HepG2 (cell line): Measurements from ENCODE around the gene NPSR1. TPM values are rescaled to one million over a fixed set of nuclear protein-coding genes. Genes with fewer than 3 reads are reported as not detected.
A peak's percentile ranks its signal among the peaks of the same experiment; 100 is the strongest.

ENCODE experiments used
- CBFB ChIP-seq: sonication (generic); formaldehyde crosslinking; IDR thresholded peaks from 2 replicates; pipeline ENCODE4 v1.4.0; 2020; ENCODE audit warnings: missing genetic modification reagents
- CREM ChIP-seq, 2 experiments: sonication (generic) in 1 of 2; formaldehyde crosslinking in 1 of 2; IDR thresholded peaks; 2 replicates each; pipeline versions ENCODE4 v1.4.0 to v1.6.1; 2016 to 2020; ENCODE audit warnings: antibody characterized with exemption in 1 of 2, mild to moderate bottlenecking in 1 of 2, missing genetic modification reagents in 1 of 2
- ELF4 ChIP-seq: sonication (generic); formaldehyde crosslinking; IDR thresholded peaks from 2 replicates; pipeline ENCODE4 v1.5.0; 2020; ENCODE audit warnings: missing genetic modification reagents, mild to moderate bottlenecking, moderate library complexity, borderline replicate concordance
- EP300 ChIP-seq, 3 experiments: sonication (generic) in 1 of 3; formaldehyde crosslinking in 1 of 3; IDR thresholded peaks; 2 replicates each; pipeline versions ENCODE4 v1.5.1 to v1.6.1; 2011 to 2020; ENCODE audit warnings: low read depth in 2 of 3, low read length in 2 of 3, borderline replicate concordance in 1 of 3, improper control_type of control experiment in 1 of 3, mild to moderate bottlenecking in 1 of 3, missing genetic modification reagents in 1 of 3, moderate library complexity in 1 of 3
- FOSL2 ChIP-seq: sonication (generic); formaldehyde crosslinking; IDR thresholded peaks from 2 replicates; pipeline ENCODE4 v1.4.0; 2020; ENCODE audit warnings: missing genetic modification reagents
- FOXO1 ChIP-seq: sonication (generic); formaldehyde crosslinking; IDR thresholded peaks from 2 replicates; pipeline ENCODE4 v1.4.0; 2020; ENCODE audit warnings: missing genetic modification reagents
- HDAC1 ChIP-seq: sonication (generic); formaldehyde crosslinking; IDR thresholded peaks from 2 replicates; pipeline ENCODE4 v1.5.1; 2020; ENCODE audit warnings: mild to moderate bottlenecking, missing genetic modification reagents
- HOXA7 ChIP-seq: sonication (generic); formaldehyde crosslinking; IDR thresholded peaks from 2 replicates; pipeline ENCODE4 v1.8.1; 2022; ENCODE audit warnings: mild to moderate bottlenecking, missing genetic modification reagents, moderate library complexity
- KAT2B ChIP-seq: fragments of 150-350 bp; IDR thresholded peaks from 2 replicates; pipeline ENCODE4 v1.6.1; 2014; ENCODE audit warnings: low read depth, low read length, borderline replicate concordance
- MZF1 ChIP-seq: sonication (generic); formaldehyde crosslinking; IDR thresholded peaks from 2 replicates; pipeline ENCODE4 v1.8.1; 2023; ENCODE audit warnings: mild to moderate bottlenecking, missing genetic modification reagents, borderline replicate concordance
- NFE2L1 ChIP-seq: sonication (generic); formaldehyde crosslinking; IDR thresholded peaks from 2 replicates; pipeline ENCODE4 v1.4.0; 2020; ENCODE audit warnings: missing genetic modification reagents, mild to moderate bottlenecking, borderline replicate concordance
- POLR2A ChIP-seq, 2 experiments: IDR thresholded peaks; 2 replicates each; pipeline ENCODE4 v1.6.1; 2011; ENCODE audit warnings: low read depth in 2 of 2, low read length in 2 of 2, mild to moderate bottlenecking in 1 of 2, moderate library complexity in 1 of 2; ENCODE audit not compliant: insufficient read depth in 1 of 2
- POLR2G ChIP-seq: fragments of 200-400 bp; formaldehyde crosslinking; IDR thresholded peaks from 2 replicates; pipeline ENCODE4 v1.6.1; 2018; ENCODE audit warnings: mild to moderate bottlenecking, low read depth, low read length, moderate library complexity
- RBFOX2 ChIP-seq: fragments of 200-400 bp; formaldehyde crosslinking; IDR thresholded peaks from 2 replicates; pipeline ENCODE4 v1.6.1; 2017; ENCODE audit warnings: low read depth, mild to moderate bottlenecking, low read length
- RFXANK ChIP-seq: IDR thresholded peaks from 2 replicates; pipeline ENCODE4 v1.6.1; 2016
- SALL2 ChIP-seq: sonication (generic); formaldehyde crosslinking; IDR thresholded peaks from 2 replicates; pipeline ENCODE4 v1.8.1; 2023; ENCODE audit warnings: mild to moderate bottlenecking, missing genetic modification reagents, inconsistent platforms
- SKIL ChIP-seq: sonication (generic); formaldehyde crosslinking; IDR thresholded peaks from 2 replicates; pipeline ENCODE4 v1.8.0; 2022; ENCODE audit warnings: missing genetic modification reagents, mild to moderate bottlenecking, moderate library complexity, borderline replicate concordance
- SNAPC2 ChIP-seq: sonication (generic); formaldehyde crosslinking; IDR thresholded peaks from 2 replicates; pipeline ENCODE4 v1.8.1; 2022; ENCODE audit warnings: mild to moderate bottlenecking, missing genetic modification reagents
- THAP8 ChIP-seq: sonication (generic); formaldehyde crosslinking; IDR thresholded peaks from 2 replicates; pipeline ENCODE4 v1.5.1; 2020; ENCODE audit warnings: missing genetic modification reagents, mild to moderate bottlenecking, borderline replicate concordance
- ZBTB20 ChIP-seq: sonication (generic); formaldehyde crosslinking; IDR thresholded peaks from 2 replicates; pipeline ENCODE4 v1.8.1; 2023; ENCODE audit warnings: missing genetic modification reagents, low read depth, mild to moderate bottlenecking, borderline replicate concordance
- ZMYM4 ChIP-seq: sonication (generic); formaldehyde crosslinking; IDR thresholded peaks from 2 replicates; pipeline ENCODE4 v1.8.1; 2023; ENCODE audit warnings: mild to moderate bottlenecking, missing genetic modification reagents
- ZNF335 ChIP-seq: sonication (generic); formaldehyde crosslinking; IDR thresholded peaks from 2 replicates; pipeline ENCODE4 v1.4.0; 2020; ENCODE audit warnings: missing genetic modification reagents
- ZNF547 ChIP-seq: sonication (generic); formaldehyde crosslinking; IDR thresholded peaks from 2 replicates; pipeline ENCODE4 v1.5.1; 2020; ENCODE audit warnings: mild to moderate bottlenecking, missing genetic modification reagents
- ZNF552 ChIP-seq: sonication (generic); formaldehyde crosslinking; IDR thresholded peaks from 2 replicates; pipeline ENCODE4 v1.9.0; 2022; ENCODE audit warnings: missing genetic modification reagents, mild to moderate bottlenecking, borderline replicate concordance
- ZNF556 ChIP-seq: sonication (generic); formaldehyde crosslinking; IDR thresholded peaks from 2 replicates; pipeline ENCODE4 v1.4.0; 2020; ENCODE audit warnings: mild to moderate bottlenecking, missing genetic modification reagents, borderline replicate concordance
- ZNF724P ChIP-seq: sonication (generic); formaldehyde crosslinking; IDR thresholded peaks from 2 replicates; pipeline ENCODE4 v1.8.0; 2022; ENCODE audit warnings: missing genetic modification reagents, borderline replicate concordance
- polyA plus RNA-seq, 8 experiments: library from polyadenylated mRNA; depleted of rRNA in 3 of 8; stranded (reverse) in 7 of 8; unstranded in 1 of 8; fragments of >200 nt; fragmentation: Illumina TruSeq in 4 of 8; extraction: Trizol in 4 of 8; gene quantifications; 2 replicates each; pipeline versions ENCODE4 v1.2.1 to v1.2.3, GENCODE V29; 2011 to 2016; ENCODE audit warnings: low read depth in 4 of 8, missing spikeins in 1 of 8, mixed read lengths in 1 of 8; ENCODE audit not compliant: insufficient read depth in 1 of 8
- total RNA-seq, 5 experiments: library from RNA; depleted of rRNA; stranded (reverse); fragments of >200 nt; fragmentation: Illumina TruSeq; extraction: Trizol; gene quantifications; 2 replicates each; pipeline ENCODE4 v1.2.3, GENCODE V29; 2016; ENCODE audit warnings: low read depth in 1 of 5
- TF ChIP-seq, protein P1 (sequence below): sonication (generic); formaldehyde crosslinking; IDR thresholded peaks from 2 replicates; pipeline ENCODE4 v1.4.0; 2020; ENCODE audit warnings: mild to moderate bottlenecking, low read depth, missing genetic modification reagents

Gene NPSR1
- total and polyA plus RNA-seq, 2 of the 13 experiments (the other 11 are each of a cell fraction or from before 2014, with no cell fraction given) = not detected

DNA sequence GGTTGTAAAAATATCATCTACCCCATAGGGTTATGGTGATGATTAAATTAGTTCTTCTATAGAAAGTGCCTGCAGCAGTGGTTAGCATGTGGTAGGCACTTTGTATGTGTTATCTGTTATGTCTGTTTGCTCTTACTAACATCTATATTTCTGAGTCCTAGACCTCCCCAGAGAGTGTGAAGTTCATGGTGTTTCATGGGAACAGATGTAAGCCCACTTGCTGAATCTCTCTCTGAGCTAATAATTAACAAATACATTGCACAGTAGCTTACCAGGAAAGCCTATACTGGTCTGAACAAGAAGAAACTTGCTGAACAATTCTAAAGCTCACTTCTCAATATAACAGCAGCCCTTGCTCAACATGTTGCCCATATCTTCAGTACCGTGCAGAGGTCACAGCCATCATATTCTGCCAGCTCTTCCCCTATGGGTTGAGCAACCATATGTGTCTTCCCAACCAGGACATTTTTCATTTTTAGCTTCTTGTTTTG is 100.1 kb downstream of the NPSR1 start (continued):
- TF ChIP-seq CBFB (CRISPR knock-in tag) (no peak), FOSL2 (CRISPR knock-in tag) (peak; percentile 67), ZNF552 (CRISPR knock-in tag) (no peak), ZNF547 (CRISPR knock-in tag) (no peak), FOXO1 (CRISPR knock-in tag) (0 out of 2 replicates have a peak, but pooled peaks have one; percentile 35), RFXANK (no peak), ZNF335 (0 out of 2 replicates have a peak, but pooled peaks have one; percentile 11), HOXA7 (CRISPR knock-in tag) (no peak), NFE2L1 (no peak), ZMYM4 (CRISPR knock-in tag) (peak; percentile 58; the same call in 1 of the 2 replicates), POLR2G (no peak; the same call in 1 of the 2 replicates), EP300 (IDR thresholded peaks at IDR 0.05; ENCODE audit: low read depth in 2 of 2, low read length in 2 of 2) (peak in 1 of 2 experiments; percentile 42; a peak in 2 of 4 replicates), EP300 (CRISPR knock-in tag; IDR thresholded peaks at IDR 0.05; ENCODE audit: borderline replicate concordance) (no peak), MZF1 (CRISPR knock-in tag) (no peak), SNAPC2 (CRISPR knock-in tag) (peak; percentile 99), ZNF556 (CRISPR knock-in tag) (no peak), ZNF724P (CRISPR knock-in tag) (no peak), KAT2B (no peak), ZBTB20 (peak; percentile 88; the same call in 1 of the 2 replicates), HDAC1 (peak; percentile 49), THAP8 (CRISPR knock-in tag) (no peak), RBFOX2 (no peak), ELF4 (CRISPR knock-in tag) (no peak), SALL2 (CRISPR knock-in tag) (no peak), POLR2A (IDR thresholded peaks at IDR 0.05; ENCODE audit: insufficient read depth in 1 of 2, low read depth in 2 of 2, low read length in 2 of 2) (peak in 1 of 2 experiments; percentile 46; a peak in 2 of 4 replicates), CREM (IDR thresholded peaks at IDR 0.05) (peak; percentile 43), CREM (CRISPR knock-in tag; IDR thresholded peaks at IDR 0.05) (no peak), SKIL (CRISPR knock-in tag) (no peak)
- TF ChIP-seq, protein P1, sequence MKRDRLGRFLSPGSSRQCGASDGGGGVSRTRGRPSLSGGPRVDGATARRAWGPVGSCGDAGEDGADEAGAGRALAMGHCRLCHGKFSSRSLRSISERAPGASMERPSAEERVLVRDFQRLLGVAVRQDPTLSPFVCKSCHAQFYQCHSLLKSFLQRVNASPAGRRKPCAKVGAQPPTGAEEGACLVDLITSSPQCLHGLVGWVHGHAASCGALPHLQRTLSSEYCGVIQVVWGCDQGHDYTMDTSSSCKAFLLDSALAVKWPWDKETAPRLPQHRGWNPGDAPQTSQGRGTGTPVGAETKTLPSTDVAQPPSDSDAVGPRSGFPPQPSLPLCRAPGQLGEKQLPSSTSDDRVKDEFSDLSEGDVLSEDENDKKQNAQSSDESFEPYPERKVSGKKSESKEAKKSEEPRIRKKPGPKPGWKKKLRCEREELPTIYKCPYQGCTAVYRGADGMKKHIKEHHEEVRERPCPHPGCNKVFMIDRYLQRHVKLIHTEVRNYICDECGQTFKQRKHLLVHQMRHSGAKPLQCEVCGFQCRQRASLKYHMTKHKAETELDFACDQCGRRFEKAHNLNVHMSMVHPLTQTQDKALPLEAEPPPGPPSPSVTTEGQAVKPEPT = no peak
